HG03442 (cell line): ENCODE measurements around the gene RNF186.
"Not testable (repeated sequence)": the region's sequence is repeated elsewhere in the genome, so short reads cannot be mapped to it uniquely, and the experiment has no call there.

Source experiments
- ATAC-seq: cut with Tn5 transposase; IDR thresholded peaks from one replicate; pipeline ENCODE4 v1.9.1; 2021; ENCODE audit warnings: mild to moderate bottlenecking, moderate library complexity; ENCODE audit not compliant: unreplicated experiment

Gene RNF186

GRCh38 chr1:19797827-19798226, 17.3 kb downstream of the RNF186 start:
- no peak for ATAC-seq

- no peak for ATAC-seq
These were observed 20.5 kb downstream of the RNF186 start for GRCh38 chr1:19794583-19794982.

DNA sequence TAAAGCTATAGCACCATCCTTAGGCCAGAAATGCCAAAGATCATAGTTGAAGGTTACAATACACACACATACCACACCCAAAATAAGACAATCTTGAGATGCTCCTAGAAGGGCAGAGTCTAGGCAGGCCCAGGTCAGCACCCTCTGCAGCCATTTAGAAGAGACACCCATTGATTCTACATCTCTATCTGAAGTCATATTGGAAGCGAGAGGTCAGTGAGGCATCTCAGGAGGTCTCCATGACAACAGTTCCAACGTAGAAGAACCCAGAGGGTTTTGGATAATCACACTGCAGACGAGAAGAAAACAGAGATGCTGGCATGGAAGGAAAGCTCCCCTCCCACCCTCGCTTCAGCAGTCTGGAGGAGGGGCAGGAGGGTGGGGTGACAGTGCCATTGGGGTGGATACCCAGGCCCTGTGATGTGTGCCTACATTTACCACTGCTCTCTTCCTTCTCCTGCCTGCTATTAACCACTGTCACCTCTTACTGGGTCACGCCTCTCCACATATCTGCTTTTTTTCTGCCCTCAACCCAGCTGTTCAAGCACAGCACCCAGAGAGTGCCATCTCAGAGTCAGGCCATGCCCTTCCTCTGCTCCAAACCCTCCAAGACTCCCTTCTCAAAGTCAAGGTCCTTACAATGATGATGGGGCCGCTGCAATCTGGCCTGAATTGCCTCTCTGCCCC, 21.6 kb downstream of the RNF186 start:
- ATAC-seq, result no peak

DNA sequence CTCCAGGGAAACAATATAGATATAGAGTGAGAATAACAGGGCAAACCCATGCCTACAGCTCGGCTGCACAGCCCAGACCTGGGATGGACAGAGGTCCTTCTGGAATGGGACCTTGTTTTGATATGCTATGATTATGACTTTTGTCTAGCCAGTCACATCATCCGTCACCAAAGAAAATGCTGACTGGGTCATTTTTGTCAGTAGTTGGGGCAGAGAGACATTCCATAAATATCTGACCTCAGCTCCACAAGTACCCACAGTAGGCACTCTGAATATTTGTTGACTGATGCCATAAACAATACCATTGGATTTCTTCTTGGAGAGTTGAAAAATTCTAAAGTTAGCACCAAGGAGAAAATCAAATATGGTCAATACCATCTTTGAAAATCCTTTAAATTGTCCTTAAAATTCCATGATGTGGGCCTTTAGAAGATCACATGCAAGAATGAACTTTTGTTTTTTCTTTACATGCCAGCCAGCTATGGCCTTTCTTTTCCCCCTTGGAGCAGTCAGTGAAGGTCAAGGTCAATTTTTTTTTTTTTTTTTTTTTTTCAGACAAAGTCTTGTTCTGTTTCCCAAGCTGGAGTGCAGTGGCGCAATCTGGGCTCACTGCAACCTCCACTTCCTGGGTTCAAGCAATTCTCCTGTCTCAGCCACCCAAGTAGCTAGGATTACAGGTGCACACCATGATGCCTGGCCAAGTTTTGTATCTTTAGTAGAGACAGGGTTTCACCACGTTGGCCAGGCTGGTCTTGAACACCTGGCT, 22.7 kb downstream of the RNF186 start:
- no peak for ATAC-seq

DNA sequence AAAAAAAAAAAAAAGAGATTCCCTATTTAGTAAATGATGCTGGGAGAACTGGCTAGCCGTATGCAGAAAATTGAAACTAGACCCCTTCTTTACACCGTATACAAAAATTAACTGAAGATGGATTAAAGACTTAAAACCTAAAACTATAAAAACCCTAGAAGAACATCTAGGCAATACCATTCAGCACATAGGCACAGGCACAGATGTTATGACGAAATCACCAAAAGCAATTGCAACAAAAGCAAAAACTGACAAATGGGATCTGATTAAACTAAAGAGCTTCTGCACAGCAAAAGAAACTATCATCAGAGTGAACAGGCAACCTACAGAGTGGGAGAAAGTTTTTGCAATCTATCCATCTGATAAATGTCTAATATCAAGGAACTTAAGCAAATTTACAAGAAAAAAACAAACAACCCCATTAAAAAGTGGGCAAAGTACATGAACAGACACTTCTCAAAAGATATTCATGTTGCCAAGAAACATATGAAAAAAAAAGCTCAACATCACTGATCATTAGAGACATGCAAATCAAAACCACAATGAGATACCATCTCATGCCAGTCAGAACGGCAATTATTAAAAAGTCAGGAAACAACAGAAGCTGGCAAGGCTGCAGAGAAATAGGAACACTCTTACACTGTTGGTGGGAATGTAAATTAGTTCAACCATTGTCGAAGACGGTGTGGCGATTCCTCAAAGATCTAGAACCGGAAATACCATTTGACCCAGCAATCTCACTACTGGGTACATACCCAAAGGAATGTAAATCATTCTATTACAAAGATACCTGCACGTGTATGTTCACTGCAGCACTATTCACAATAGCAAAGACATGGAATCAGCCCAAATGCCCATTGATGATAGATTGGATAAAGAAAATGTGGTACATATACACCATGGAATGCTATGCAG, 24.8 kb downstream of the RNF186 start:
- ATAC-seq, result not testable (repeated sequence)

DNA sequence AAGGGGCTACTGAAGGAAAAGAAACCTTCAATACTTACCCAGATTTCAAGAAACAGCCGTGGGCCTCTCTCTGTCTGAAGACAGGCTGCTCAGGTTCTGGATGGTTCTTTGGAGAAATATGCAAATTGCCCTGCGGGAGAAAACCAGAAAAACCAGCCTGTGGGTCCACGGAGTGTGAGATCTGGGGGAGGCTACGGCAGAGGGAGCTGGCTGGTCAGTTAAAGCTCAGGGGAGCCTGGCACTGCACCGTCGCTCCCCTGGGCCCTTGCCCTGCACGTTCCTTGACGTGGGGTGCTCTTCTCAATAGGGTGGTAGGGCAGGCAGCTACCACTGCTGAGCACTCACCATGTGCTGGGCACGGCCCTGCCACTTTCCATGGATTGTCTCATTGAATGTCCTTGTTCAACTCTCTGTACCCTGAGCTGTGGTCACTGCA, 28.1 kb downstream of the RNF186 start:
- ATAC-seq, result no peak

GRCh38 chr1:19785660-19786059, 29.4 kb downstream of the RNF186 start:
- ATAC-seq, result no peak

GRCh38 chr1:19780267-19780877, 34.7 kb downstream of the RNF186 start:
- ATAC-seq, result no peak

GRCh38 chr1:19776933-19777332, 38.1 kb downstream of the RNF186 start:
- ATAC-seq, result no peak

DNA sequence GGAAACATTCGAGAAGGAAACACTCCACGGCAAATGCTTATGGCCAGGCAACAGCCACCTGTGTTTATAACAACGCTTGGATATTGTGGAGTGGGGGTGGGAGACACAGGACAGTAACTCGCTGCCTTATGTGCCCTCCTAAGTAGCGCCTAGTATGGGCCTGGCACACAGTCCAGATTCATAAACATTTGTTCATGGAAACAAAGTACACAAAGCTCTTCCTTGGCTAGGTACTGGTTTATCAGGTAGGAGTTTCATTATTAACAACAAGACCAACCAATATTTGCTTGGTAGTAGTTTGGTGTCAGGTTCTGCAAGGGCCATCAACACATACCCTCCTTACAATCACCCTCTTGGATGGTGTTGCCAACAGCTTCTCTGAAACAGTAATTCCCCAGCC, 38.8 kb downstream of the RNF186 start:
- ATAC-seq, result no peak

GRCh38 chr1:19775831-19776230, 39.3 kb downstream of the RNF186 start:
- no peak for ATAC-seq

- ATAC-seq, result no peak
These were observed 39.8 kb downstream of the RNF186 start for GRCh38 chr1:19775317-19775716.

- ATAC-seq, result no peak
These were observed 40.8 kb downstream of the RNF186 start for GRCh38 chr1:19774180-19774785.

GRCh38 chr1:19773485-19773884, 41.6 kb downstream of the RNF186 start:
- ATAC-seq, result no peak

DNA sequence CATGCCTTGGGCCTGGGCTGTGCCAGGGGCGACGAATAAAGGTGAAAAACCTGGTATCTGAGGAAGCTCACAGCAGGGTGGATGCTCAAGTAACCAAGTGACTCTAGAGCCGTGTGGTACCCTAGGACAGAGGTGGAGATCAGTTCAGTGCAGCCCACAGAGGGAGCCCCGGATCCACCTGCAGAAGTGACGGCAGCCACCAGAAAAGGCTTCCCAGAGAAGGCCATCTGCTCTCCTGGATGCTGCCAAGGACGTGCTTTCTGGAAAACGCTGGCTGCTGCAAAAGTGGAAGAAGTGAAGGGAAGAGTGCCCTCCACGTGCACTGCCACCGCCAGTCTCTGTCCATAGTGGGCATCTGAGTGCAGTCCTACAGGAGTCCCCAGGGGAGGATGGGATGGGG, 43.0 kb downstream of the RNF186 start:
- ATAC-seq, result no peak

DNA sequence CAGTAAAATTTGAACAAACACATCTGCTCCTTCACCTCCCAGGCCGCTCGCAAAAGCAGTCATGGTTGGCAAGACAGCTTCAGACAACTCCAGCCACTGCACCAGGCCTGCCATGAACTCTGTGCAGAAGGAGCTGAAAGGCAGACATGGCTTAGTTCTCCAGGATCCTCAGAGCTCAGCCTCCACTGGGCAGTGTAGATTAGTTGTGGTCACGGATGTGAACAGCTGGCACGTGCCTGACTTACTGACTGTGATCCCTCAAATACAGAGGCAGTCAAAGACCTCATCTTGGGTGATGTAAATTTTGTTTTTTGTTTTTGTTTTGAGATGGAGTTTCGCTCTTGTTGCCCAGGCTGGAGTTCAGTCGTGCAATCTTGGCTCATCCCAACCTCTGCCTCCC, 43.7 kb downstream of the RNF186 start:
- ATAC-seq, result no peak

DNA sequence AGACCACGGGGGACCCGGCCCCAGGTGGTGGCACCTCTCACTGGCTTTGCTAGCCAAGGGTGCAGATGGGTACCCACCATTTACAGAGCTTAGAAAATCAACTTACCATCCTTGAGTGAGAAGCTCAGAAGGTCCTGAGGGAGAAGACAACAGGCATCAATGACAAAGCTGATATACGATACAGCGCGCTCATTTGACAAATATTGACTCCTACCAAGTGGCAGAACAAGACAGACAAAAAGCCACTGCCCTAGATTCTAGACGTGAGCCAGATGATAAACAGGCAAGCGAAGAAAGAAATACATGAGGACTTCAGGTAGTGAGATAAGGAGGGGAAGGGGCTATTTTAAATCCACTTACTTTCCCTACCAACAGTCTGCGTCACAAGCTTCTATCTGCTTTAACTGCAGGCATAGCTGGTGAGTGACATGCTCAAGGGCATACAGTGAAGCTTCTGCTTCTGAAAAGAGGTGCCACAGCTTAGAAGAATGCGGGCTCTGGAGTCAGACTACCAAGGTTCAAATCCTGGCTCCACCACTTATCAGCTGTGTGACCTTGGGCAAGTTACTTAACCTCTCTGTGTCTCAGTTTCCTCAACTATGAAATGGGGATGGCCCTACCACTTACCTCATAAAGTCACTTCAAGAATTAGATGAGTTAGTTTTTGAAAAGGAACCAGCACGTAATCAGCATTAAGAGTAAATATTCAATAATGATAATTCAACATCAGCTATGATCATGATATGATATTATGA, 44.5 kb downstream of the RNF186 start:
- no peak for ATAC-seq

DNA sequence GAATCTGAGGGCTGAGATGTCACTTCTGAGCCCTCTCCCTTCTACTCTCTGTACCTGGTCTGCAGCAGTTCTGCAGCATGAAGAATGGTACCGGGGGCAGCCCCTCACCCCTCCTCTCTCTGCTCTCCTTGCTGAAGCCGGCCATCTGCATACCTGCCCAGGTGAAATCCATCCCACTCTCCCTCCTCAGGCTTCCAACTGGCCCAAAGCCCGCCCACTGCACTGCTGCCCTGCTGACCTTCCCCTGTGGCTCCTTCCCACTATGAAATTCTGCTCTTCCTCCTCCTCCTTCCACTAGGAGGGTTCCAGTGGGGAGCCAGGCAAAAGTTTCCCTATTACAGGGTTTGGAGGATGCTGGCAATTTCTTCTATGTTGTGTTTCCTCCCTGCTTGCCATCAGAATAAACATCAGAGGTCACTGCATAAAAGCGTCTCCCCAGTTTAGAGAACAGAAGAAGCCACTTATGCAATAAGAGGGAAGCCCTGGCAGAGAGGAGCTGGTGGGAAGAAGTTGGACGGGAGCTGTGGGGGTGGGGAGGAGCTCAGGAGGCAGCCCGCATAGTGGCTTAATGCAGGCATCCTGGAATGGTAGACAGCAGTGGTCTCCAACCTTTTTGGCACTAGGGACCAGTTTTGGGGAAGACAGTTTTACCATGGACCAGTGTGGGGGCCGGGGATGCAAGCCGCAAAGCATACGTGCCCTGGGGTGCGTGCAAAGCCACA, 45.7 kb downstream of the RNF186 start:
- ATAC-seq, result no peak
